Panc1 (cell line): Measurements from ENCODE around the gene ZNF778. TPM values are rescaled to one million over a fixed set of nuclear protein-coding genes. Genes with fewer than 3 reads are reported as not detected.

Source experiments
- ATAC-seq: fragments of 200-7000 bp; cut with Tn5 transposase; 2 replicates; pipeline ENCODE4 v1.9.1; 2020; ENCODE audit warnings: mild to moderate bottlenecking, moderate library complexity
- BruUV-seq: library from RNA; stranded (reverse); fragments of 400-500 nt; replicated peaks from 2 replicates; lab custom pipeline; 2021; lab: Mats Ljungman, UMichigan
- CTCF ChIA-PET: fragments of 300-600 bp; sonication (Branson Sonifier 250); formaldehyde crosslinking; loops from one replicate; lab custom pipeline; 2022; ENCODE audit warnings: antibody characterized with exemption; lab: Charles Lee
- POLR2A ChIA-PET: fragments of 300-600 bp; sonication (Branson Sonifier 250); formaldehyde crosslinking; loops from one replicate; lab custom pipeline; 2022; ENCODE audit warnings: antibody characterized with exemption; lab: Charles Lee
- DNase-seq: peaks from one replicate; pipeline ENCODE4 v3.0.0-alpha.2; 2010; ENCODE audit warnings: low read depth, low spot score
- H3K27ac ChIP-seq: 2 replicates; pipeline ENCODE4 v1.5.1; 2011; ENCODE audit warnings: mild to moderate bottlenecking, low read length, inconsistent platforms
- H3K27me3 ChIP-seq: fragments of 200-500 bp; sonication (Bioruptor generic); 2 replicates; pipeline ENCODE4 v1.6.0; 2014; ENCODE audit warnings: low read length, inconsistent platforms; ENCODE audit not compliant: control insufficient read depth, insufficient read depth
- H3K36me3 ChIP-seq: fragments of 200-500 bp; sonication (Bioruptor generic); 2 replicates; pipeline ENCODE4 v1.5.1; 2014; ENCODE audit warnings: inconsistent platforms, mild to moderate bottlenecking, low read length, moderate library complexity; ENCODE audit not compliant: control insufficient read depth, insufficient read depth
- H3K4me1 ChIP-seq: 2 replicates; pipeline ENCODE4 v1.5.1; 2011; ENCODE audit warnings: inconsistent platforms, mild to moderate bottlenecking, low read length, moderate library complexity; ENCODE audit not compliant: control insufficient read depth, insufficient read depth
- H3K4me3 ChIP-seq, 2 experiments: 2 replicates each; pipeline ENCODE4 v1.5.1; 2011 to 2012; ENCODE audit warnings: low read depth in 2 of 2, low read length in 2 of 2, mild to moderate bottlenecking in 2 of 2, inconsistent platforms in 1 of 2, moderate library complexity in 1 of 2
- H3K9me3 ChIP-seq: fragments of 200-500 bp; sonication (Bioruptor generic); 2 replicates; pipeline ENCODE4 v1.5.1; 2014; ENCODE audit warnings: low read depth, mild to moderate bottlenecking, inconsistent platforms, low read length, moderate library complexity; ENCODE audit not compliant: control insufficient read depth, insufficient read depth
- POLR2AphosphoS5 ChIP-seq: IDR thresholded peaks from 2 replicates; pipeline ENCODE4 v1.6.1; 2012; ENCODE audit warnings: mild to moderate bottlenecking, low read depth, low read length, moderate library complexity
- SIN3A ChIP-seq: IDR thresholded peaks from 2 replicates; pipeline ENCODE4 v1.6.1; 2012; ENCODE audit warnings: low read depth, mild to moderate bottlenecking, low read length, moderate library complexity, borderline replicate concordance; ENCODE audit not compliant: insufficient read depth
- TCF7L2 ChIP-seq: IDR thresholded peaks from 2 replicates; pipeline ENCODE4 v1.6.1; 2011; ENCODE audit warnings: mild to moderate bottlenecking, low read depth, low read length, inconsistent platforms
- in situ Hi-C: cut with HindIII; loops from 2 replicates; pipeline ENCODE4 v1.10.0; 2016; ENCODE audit warnings: low sequenced_read_pairs, low pct_unique_long_range_greater_than_20kb
- intact Hi-C: fragments of 100-400 bp; cut with micrococcal nuclease; formaldehyde crosslinking; loops from one replicate; pipeline ENCODE4 v1.10.0; 2022; ENCODE audit not compliant: unreplicated experiment
- total RNA-seq: library from RNA; stranded (reverse); gene quantifications from one replicate; pipeline ENCODE4 v1.2.1, GENCODE V29; 2021; ENCODE audit not compliant: unreplicated experiment
- TF ChIP-seq, protein P1 (sequence below), 2 experiments: IDR thresholded peaks; 2 replicates each; pipeline ENCODE4 v1.6.1; 2011 to 2012; ENCODE audit warnings: low read depth in 2 of 2, control low read depth in 1 of 2, low read length in 1 of 2, mild to moderate bottlenecking in 1 of 2, moderate library complexity in 1 of 2; ENCODE audit not compliant: insufficient read depth in 1 of 2
- TF ChIP-seq, protein P2 (sequence below): fragments of 450-650 bp; IDR thresholded peaks from 2 replicates; pipeline ENCODE4 v1.5.1; 2017; ENCODE audit warnings: mild to moderate bottlenecking

ZNF778 gene
- total RNA-seq, 1 experiment from 2014 or later, result 15.0 TPM

DNA sequence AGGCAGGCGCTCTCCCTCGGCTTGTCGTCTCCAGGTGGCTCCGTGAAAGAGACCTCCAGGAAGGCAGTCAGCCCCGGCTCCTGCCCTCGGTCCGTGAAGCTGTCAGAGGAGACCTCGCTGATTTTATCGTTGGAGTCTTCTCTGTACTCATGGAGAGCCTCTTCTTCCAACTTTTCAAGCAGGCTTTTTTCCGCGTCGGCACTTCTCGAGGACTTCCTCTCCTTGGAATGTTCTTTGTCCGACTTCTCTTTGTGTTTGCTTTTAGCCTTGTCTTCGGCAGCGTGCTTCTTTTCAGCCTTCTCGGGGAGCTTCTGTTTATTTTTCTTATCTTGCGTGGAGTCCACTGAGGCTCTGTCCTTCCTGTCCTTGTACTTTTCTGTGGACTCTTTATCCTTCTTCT is 65.0 kb downstream of the ZNF778 start:
- ChIA-PET POLR2A (no interaction called here), CTCF (no interaction called here)
- Histone ChIP-seq H3K4me3 (no peak overlapping the region), H3K27ac (no peak overlapping the region), H3K9me3 (no peaks in the 10 kb centered on the region), H3K4me1 (peaks cover 5% of the 10 kb centered on the region), H3K27me3 (no peaks in the 10 kb centered on the region), H3K36me3 (peaks cover 9% of the 10 kb centered on the region)
- intact Hi-C loops (no loop called here), in situ Hi-C loops (no loop called here)
- DNase-seq (no peak), ATAC-seq (no peak)
- no TSS peak for BruUV-seq
- no peak for TF ChIP-seq SIN3A
- TF ChIP-seq, protein P1, sequence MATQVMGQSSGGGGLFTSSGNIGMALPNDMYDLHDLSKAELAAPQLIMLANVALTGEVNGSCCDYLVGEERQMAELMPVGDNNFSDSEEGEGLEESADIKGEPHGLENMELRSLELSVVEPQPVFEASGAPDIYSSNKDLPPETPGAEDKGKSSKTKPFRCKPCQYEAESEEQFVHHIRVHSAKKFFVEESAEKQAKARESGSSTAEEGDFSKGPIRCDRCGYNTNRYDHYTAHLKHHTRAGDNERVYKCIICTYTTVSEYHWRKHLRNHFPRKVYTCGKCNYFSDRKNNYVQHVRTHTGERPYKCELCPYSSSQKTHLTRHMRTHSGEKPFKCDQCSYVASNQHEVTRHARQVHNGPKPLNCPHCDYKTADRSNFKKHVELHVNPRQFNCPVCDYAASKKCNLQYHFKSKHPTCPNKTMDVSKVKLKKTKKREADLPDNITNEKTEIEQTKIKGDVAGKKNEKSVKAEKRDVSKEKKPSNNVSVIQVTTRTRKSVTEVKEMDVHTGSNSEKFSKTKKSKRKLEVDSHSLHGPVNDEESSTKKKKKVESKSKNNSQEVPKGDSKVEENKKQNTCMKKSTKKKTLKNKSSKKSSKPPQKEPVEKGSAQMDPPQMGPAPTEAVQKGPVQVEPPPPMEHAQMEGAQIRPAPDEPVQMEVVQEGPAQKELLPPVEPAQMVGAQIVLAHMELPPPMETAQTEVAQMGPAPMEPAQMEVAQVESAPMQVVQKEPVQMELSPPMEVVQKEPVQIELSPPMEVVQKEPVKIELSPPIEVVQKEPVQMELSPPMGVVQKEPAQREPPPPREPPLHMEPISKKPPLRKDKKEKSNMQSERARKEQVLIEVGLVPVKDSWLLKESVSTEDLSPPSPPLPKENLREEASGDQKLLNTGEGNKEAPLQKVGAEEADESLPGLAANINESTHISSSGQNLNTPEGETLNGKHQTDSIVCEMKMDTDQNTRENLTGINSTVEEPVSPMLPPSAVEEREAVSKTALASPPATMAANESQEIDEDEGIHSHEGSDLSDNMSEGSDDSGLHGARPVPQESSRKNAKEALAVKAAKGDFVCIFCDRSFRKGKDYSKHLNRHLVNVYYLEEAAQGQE (IDR thresholded peaks at IDR 0.05; ENCODE audit: insufficient read depth in 1 of 2, low read depth in 2 of 2, low read length in 1 of 2), result no peak
- no peak for TF ChIP-seq TCF7L2
- TF ChIP-seq, protein P2, sequence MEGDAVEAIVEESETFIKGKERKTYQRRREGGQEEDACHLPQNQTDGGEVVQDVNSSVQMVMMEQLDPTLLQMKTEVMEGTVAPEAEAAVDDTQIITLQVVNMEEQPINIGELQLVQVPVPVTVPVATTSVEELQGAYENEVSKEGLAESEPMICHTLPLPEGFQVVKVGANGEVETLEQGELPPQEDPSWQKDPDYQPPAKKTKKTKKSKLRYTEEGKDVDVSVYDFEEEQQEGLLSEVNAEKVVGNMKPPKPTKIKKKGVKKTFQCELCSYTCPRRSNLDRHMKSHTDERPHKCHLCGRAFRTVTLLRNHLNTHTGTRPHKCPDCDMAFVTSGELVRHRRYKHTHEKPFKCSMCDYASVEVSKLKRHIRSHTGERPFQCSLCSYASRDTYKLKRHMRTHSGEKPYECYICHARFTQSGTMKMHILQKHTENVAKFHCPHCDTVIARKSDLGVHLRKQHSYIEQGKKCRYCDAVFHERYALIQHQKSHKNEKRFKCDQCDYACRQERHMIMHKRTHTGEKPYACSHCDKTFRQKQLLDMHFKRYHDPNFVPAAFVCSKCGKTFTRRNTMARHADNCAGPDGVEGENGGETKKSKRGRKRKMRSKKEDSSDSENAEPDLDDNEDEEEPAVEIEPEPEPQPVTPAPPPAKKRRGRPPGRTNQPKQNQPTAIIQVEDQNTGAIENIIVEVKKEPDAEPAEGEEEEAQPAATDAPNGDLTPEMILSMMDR, result no peak
- no peak for TF ChIP-seq POLR2AphosphoS5

DNA sequence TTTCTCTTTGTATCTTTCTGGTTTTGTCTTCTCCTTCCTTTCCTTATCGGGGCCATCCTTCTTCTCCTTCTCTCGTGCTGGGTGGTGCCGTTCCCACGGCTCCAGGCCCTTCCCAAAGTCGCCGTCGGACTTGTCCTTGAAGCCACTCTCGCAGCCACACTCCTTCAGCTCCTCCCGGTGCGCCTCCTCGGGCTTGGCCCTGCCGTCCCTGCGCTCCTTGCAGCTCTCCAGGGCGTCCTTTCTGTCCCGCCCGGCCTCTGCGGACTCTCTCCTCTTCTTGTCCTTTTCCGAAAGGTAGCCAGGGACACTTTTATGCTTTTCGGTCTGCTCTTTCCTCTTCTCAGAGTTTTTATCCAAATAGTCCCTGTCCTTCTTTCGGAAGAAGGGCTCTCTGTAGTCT is 65.9 kb downstream of the ZNF778 start:
- Histone ChIP-seq H3K27ac (no peak overlapping the region), H3K9me3 (no peaks in the 10 kb centered on the region), H3K36me3 (peaks cover 9% of the 10 kb centered on the region), H3K4me3 (no peak overlapping the region), H3K4me1 (no peaks in the 10 kb centered on the region; the same call in 1 of the 2 replicates), H3K27me3 (no peaks in the 10 kb centered on the region)
- DNase-seq (no peak), ATAC-seq (no peak)
- ChIA-PET CTCF (no interaction called here), POLR2A (no interaction called here)
- intact Hi-C loops, result no loop called here
- in situ Hi-C loops, result no loop called here
- TF ChIP-seq, protein P2, result no peak
- TF ChIP-seq, protein P1 (IDR thresholded peaks at IDR 0.05; ENCODE audit: insufficient read depth in 1 of 2, low read depth in 2 of 2, low read length in 1 of 2), result no peak
- TF ChIP-seq SIN3A (no peak), POLR2AphosphoS5 (no peak), TCF7L2 (no peak)
- no TSS peak for BruUV-seq
